OCI-LY1 (cell line): ENCODE measurements around the gene CRB3.

Experiments
- EZH2 ChIP-seq: fragments of 200-600 bp; sonication (generic), shearing (Covaris generic); IDR thresholded peaks from 2 replicates; pipeline ENCODE4 v1.8.0; 2017; ENCODE audit warnings: borderline replicate concordance, mixed run types, mild to moderate bottlenecking, antibody characterized with exemption, low read length, moderate library complexity, mixed read lengths
- TF ChIP-seq, protein P1 (sequence below): fragments of 200-600 bp; sonication (generic), shearing (Covaris generic); IDR thresholded peaks from 2 replicates; pipeline ENCODE4 v1.5.1; 2017; ENCODE audit warnings: mild to moderate bottlenecking, antibody characterized with exemption, low read length, moderate library complexity, mixed read lengths

GRCh38 chr19:6472713-6473112 lies 8.6 kb downstream of the CRB3 start:
- TF ChIP-seq, protein P1, sequence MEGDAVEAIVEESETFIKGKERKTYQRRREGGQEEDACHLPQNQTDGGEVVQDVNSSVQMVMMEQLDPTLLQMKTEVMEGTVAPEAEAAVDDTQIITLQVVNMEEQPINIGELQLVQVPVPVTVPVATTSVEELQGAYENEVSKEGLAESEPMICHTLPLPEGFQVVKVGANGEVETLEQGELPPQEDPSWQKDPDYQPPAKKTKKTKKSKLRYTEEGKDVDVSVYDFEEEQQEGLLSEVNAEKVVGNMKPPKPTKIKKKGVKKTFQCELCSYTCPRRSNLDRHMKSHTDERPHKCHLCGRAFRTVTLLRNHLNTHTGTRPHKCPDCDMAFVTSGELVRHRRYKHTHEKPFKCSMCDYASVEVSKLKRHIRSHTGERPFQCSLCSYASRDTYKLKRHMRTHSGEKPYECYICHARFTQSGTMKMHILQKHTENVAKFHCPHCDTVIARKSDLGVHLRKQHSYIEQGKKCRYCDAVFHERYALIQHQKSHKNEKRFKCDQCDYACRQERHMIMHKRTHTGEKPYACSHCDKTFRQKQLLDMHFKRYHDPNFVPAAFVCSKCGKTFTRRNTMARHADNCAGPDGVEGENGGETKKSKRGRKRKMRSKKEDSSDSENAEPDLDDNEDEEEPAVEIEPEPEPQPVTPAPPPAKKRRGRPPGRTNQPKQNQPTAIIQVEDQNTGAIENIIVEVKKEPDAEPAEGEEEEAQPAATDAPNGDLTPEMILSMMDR, result no peak
- no peak for TF ChIP-seq EZH2
